DOHH2 (cell line): Measurements from ENCODE around the gene EFCAB14.

Experiments
- EZH2phosphoT487 ChIP-seq: fragments of 200-600 bp; sonication (generic); IDR thresholded peaks from 2 replicates; pipeline ENCODE4 v1.6.1; 2017; ENCODE audit warnings: borderline replicate concordance, mild to moderate bottlenecking, antibody characterized with exemption, low read length, moderate library complexity, mixed read lengths
- TF ChIP-seq, protein P1 (sequence below): fragments of 200-600 bp; sonication (generic); IDR thresholded peaks from one replicate; pipeline ENCODE4 v1.5.1; 2014; ENCODE audit warnings: antibody characterized with exemption, mild to moderate bottlenecking, low read depth, low read length; ENCODE audit not compliant: poor library complexity, severe bottlenecking

DNA sequence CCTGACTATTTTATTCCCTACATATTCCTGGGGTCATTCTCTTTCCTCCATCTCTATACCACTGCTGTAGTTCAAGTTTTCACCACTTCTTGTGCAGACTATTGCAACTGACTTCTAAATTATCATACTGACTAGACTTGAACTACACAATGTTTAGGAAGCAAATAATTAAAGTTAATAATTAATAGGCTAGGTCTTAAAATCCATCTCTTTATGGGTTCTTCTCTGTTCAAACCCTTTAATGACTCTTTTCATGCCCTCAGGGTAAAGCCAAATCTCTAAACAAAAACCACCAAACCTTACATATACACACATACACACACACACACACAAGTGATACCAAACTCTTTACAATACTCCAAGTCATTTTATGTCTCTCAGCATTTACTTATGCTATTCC is 80.0 kb downstream of the EFCAB14 start:
- TF ChIP-seq, protein P1, sequence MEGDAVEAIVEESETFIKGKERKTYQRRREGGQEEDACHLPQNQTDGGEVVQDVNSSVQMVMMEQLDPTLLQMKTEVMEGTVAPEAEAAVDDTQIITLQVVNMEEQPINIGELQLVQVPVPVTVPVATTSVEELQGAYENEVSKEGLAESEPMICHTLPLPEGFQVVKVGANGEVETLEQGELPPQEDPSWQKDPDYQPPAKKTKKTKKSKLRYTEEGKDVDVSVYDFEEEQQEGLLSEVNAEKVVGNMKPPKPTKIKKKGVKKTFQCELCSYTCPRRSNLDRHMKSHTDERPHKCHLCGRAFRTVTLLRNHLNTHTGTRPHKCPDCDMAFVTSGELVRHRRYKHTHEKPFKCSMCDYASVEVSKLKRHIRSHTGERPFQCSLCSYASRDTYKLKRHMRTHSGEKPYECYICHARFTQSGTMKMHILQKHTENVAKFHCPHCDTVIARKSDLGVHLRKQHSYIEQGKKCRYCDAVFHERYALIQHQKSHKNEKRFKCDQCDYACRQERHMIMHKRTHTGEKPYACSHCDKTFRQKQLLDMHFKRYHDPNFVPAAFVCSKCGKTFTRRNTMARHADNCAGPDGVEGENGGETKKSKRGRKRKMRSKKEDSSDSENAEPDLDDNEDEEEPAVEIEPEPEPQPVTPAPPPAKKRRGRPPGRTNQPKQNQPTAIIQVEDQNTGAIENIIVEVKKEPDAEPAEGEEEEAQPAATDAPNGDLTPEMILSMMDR = no peak
- TF ChIP-seq EZH2phosphoT487 = no peak
